ENCODE results near the gene SDK2.

SDK2 gene

GRCh38 chr17:73292031-73292531 lies 352.2 kb downstream of the SDK2 start:
- DNase-seq (ENCODE audit: insufficient read length, low spot score): no peak
- TF ChIP-seq CTCF (IDR thresholded peaks at IDR 0.05; ENCODE audit: insufficient read depth, missing control alignments): no peak
- no peak for FAIRE-seq

GRCh38 chr17:73291260-73291801 lies 352.9 kb downstream of the SDK2 start:
- DNase-seq (ENCODE audit: insufficient read length, low spot score) (no peak), FAIRE-seq (no peak)
- TF ChIP-seq CTCF (IDR thresholded peaks at IDR 0.05; ENCODE audit: insufficient read depth, missing control alignments): no peak

- TF ChIP-seq CTCF (IDR thresholded peaks at IDR 0.05; ENCODE audit: insufficient read depth, missing control alignments): no peak
- DNase-seq (ENCODE audit: insufficient read length, low spot score) (no peak), FAIRE-seq (no peak)
Measured at GRCh38 chr17:73290399-73291259, 353.6 kb downstream of the SDK2 start.

GRCh38 chr17:73289549-73290254 lies 354.5 kb downstream of the SDK2 start:
- DNase-seq (ENCODE audit: insufficient read length, low spot score): no peak
- FAIRE-seq: no peak
- TF ChIP-seq CTCF (IDR thresholded peaks at IDR 0.05; ENCODE audit: insufficient read depth, missing control alignments): no peak

GRCh38 chr17:73288534-73289302 lies 355.5 kb downstream of the SDK2 start:
- no peak for DNase-seq (ENCODE audit: insufficient read length, low spot score)
- FAIRE-seq: no peak
- no peak for TF ChIP-seq CTCF (IDR thresholded peaks at IDR 0.05; ENCODE audit: insufficient read depth, missing control alignments)

- no peak for TF ChIP-seq CTCF (IDR thresholded peaks at IDR 0.05; ENCODE audit: insufficient read depth, missing control alignments)
- DNase-seq (ENCODE audit: insufficient read length, low spot score) (no peak), FAIRE-seq (no peak)
Measured at GRCh38 chr17:73286863-73287296, 357.4 kb downstream of the SDK2 start.
